ENCODE measurements around the gene NDUFB4. TPM values are rescaled to one million over a fixed set of nuclear protein-coding genes. Genes with fewer than 3 reads are reported as not detected.

Gene NDUFB4
- total and polyA plus RNA-seq, 9 of the 15 experiments (the other 6 are each of a cell fraction or from before 2014, with no cell fraction given): 124 to 670 (median 227) TPM

- TF ChIP-seq, protein P1, sequence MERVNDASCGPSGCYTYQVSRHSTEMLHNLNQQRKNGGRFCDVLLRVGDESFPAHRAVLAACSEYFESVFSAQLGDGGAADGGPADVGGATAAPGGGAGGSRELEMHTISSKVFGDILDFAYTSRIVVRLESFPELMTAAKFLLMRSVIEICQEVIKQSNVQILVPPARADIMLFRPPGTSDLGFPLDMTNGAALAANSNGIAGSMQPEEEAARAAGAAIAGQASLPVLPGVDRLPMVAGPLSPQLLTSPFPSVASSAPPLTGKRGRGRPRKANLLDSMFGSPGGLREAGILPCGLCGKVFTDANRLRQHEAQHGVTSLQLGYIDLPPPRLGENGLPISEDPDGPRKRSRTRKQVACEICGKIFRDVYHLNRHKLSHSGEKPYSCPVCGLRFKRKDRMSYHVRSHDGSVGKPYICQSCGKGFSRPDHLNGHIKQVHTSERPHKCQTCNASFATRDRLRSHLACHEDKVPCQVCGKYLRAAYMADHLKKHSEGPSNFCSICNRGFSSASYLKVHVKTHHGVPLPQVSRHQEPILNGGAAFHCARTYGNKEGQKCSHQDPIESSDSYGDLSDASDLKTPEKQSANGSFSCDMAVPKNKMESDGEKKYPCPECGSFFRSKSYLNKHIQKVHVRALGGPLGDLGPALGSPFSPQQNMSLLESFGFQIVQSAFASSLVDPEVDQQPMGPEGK (CRISPR knock-in tag; IDR thresholded peaks at IDR 0.05; ENCODE audit: borderline replicate concordance): no peak
- TF ChIP-seq ATF6 (CRISPR knock-in tag; IDR thresholded peaks at IDR 0.05) (no peak), KLF6 (CRISPR knock-in tag; IDR thresholded peaks at IDR 0.05; ENCODE audit: borderline replicate concordance) (no peak), RERE (CRISPR knock-in tag; IDR thresholded peaks at IDR 0.05; ENCODE audit: borderline replicate concordance) (no peak), NCOA1 (IDR thresholded peaks at IDR 0.05; ENCODE audit: low read depth) (no peak)
- TF ChIP-seq, protein P2, sequence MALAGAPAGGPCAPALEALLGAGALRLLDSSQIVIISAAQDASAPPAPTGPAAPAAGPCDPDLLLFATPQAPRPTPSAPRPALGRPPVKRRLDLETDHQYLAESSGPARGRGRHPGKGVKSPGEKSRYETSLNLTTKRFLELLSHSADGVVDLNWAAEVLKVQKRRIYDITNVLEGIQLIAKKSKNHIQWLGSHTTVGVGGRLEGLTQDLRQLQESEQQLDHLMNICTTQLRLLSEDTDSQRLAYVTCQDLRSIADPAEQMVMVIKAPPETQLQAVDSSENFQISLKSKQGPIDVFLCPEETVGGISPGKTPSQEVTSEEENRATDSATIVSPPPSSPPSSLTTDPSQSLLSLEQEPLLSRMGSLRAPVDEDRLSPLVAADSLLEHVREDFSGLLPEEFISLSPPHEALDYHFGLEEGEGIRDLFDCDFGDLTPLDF (CRISPR knock-in tag; IDR thresholded peaks at IDR 0.05): no peak
Observed at GRCh38 chr3:120614765-120615164, 18.6 kb downstream of the NDUFB4 start (continued).

Data from K562 (cell line).